HG03039 (cell line): Measurements from ENCODE around the gene NHERF2.
A peak's percentile ranks its signal among the peaks of the same experiment; 100 is the strongest.

ENCODE experiments used
- ATAC-seq: cut with Tn5 transposase; IDR thresholded peaks from one replicate; pipeline ENCODE4 v1.9.1; 2021; ENCODE audit warnings: mild to moderate bottlenecking, moderate library complexity; ENCODE audit not compliant: unreplicated experiment

NHERF2 gene

GRCh38 chr16:2026461-2027023, at the start of gene NHERF2:
Gene NHERF2, plus strand, starts transcription at chr16:2026902. Its CDS starts 104 bp downstream, at chr16:2027006.
- ATAC-seq: no peak

- no peak for ATAC-seq
Measured at GRCh38 chr16:1976951-1977874, 49.5 kb upstream of the NHERF2 start.

GRCh38 chr16:1977875-1978268, 48.8 kb upstream of the NHERF2 start:
- no peak for ATAC-seq

- ATAC-seq: no peak
Measured at GRCh38 chr16:1978476-1979120, 48.1 kb upstream of the NHERF2 start.

GRCh38 chr16:1979271-1980029, 47.3 kb upstream of the NHERF2 start:
- ATAC-seq: no peak

- ATAC-seq: no peak
Measured at GRCh38 chr16:1980030-1980769, 46.5 kb upstream of the NHERF2 start.

GRCh38 chr16:1980770-1981087, 46.0 kb upstream of the NHERF2 start:
- ATAC-seq: no peak

GRCh38 chr16:1981398-1981836, 45.3 kb upstream of the NHERF2 start, which contains the start of gene NOXO1:
Gene NOXO1, minus strand, starts transcription at chr16:1981469. Its CDS starts 290 bp downstream, at chr16:1981179.
- ATAC-seq: no peak

- ATAC-seq: no peak
Measured at GRCh38 chr16:1982013-1982433, 44.7 kb upstream of the NHERF2 start.

- no peak for ATAC-seq
Measured at GRCh38 chr16:1982991-1983543, 43.6 kb upstream of the NHERF2 start.

- ATAC-seq: peak; percentile 69
Measured at GRCh38 chr16:1983544-1984346, 43.0 kb upstream of the NHERF2 start, which contains the start of gene GFER. Gene GFER, plus strand, starts transcription at chr16:1984193. Its CDS starts 26 bp downstream, at chr16:1984219.

- ATAC-seq: no peak
Measured at GRCh38 chr16:1984347-1985225, 42.1 kb upstream of the NHERF2 start.

- ATAC-seq: no peak
Measured at GRCh38 chr16:1985466-1986150, 41.1 kb upstream of the NHERF2 start.

- no peak for ATAC-seq
Measured at GRCh38 chr16:1987198-1987597, 39.5 kb upstream of the NHERF2 start.

GRCh38 chr16:1989209-1990100, 37.2 kb upstream of the NHERF2 start, which contains the start of gene SYNGR3:
Gene SYNGR3, plus strand, starts transcription at chr16:1989970. Its CDS starts 133 bp downstream, at chr16:1990103.
- ATAC-seq: no peak

GRCh38 chr16:1990101-1990350, 36.7 kb upstream of the NHERF2 start:
- no peak for ATAC-seq
